Osteoblast (primary cell): ENCODE data around the gene CACNA1H. TPM values are rescaled to one million over a fixed set of nuclear protein-coding genes. Genes with fewer than 3 reads are reported as not detected.

Experiments
- DNase-seq: peaks from one replicate; pipeline ENCODE4 v3.0.0; 2011; ENCODE audit warnings: low spot score, mixed read lengths; ENCODE audit not compliant: insufficient read length; ENCODE audit errors: missing footprints
- H2AFZ ChIP-seq: 2 replicates; pipeline ENCODE4 v1.6.0; 2011; ENCODE audit warnings: mild to moderate bottlenecking, low read length
- H3K27ac ChIP-seq: 2 replicates; pipeline ENCODE4 v1.5.1; 2011; ENCODE audit warnings: mild to moderate bottlenecking, low read depth, low read length, moderate library complexity
- H3K27me3 ChIP-seq: 2 replicates; pipeline ENCODE4 v1.6.0; 2012; ENCODE audit warnings: mild to moderate bottlenecking, control low read depth, inconsistent platforms, low read length, moderate library complexity; ENCODE audit not compliant: insufficient read depth
- H3K36me3 ChIP-seq: 2 replicates; pipeline ENCODE4 v1.5.1; 2011; ENCODE audit warnings: mild to moderate bottlenecking, low read length, control low read depth, moderate library complexity; ENCODE audit not compliant: insufficient read depth
- H3K4me1 ChIP-seq: 2 replicates; pipeline ENCODE4 v1.5.1; 2011; ENCODE audit warnings: mild to moderate bottlenecking, low read length, control low read depth, moderate library complexity; ENCODE audit not compliant: insufficient read depth
- H3K4me2 ChIP-seq: 2 replicates; pipeline ENCODE4 v1.6.0; 2011; ENCODE audit warnings: mild to moderate bottlenecking, low read length; ENCODE audit not compliant: insufficient read depth
- H3K4me3 ChIP-seq: fragments of 200-600 bp; sonication (generic); 3 replicates; pipeline ENCODE4 v1.5.1; 2012; ENCODE audit warnings: mild to moderate bottlenecking, low read length, inconsistent platforms; ENCODE audit not compliant: insufficient read depth
- H3K79me2 ChIP-seq: 2 replicates; pipeline ENCODE4 v1.6.0; 2012; ENCODE audit warnings: mild to moderate bottlenecking, low read length, control low read depth, inconsistent platforms; ENCODE audit not compliant: insufficient read depth
- H3K9me3 ChIP-seq: 2 replicates; pipeline ENCODE4 v1.5.1; 2011; ENCODE audit warnings: low read depth, low read length, control low read depth
- H4K20me1 ChIP-seq: 2 replicates; pipeline ENCODE4 v1.6.0; 2012; ENCODE audit warnings: mild to moderate bottlenecking, low read length, control low read depth; ENCODE audit not compliant: insufficient read depth
- CTCF ChIP-seq: IDR thresholded peaks from 2 replicates; pipeline ENCODE4 v1.5.1; 2011; ENCODE audit warnings: mild to moderate bottlenecking, low read depth, low read length, moderate library complexity; ENCODE audit errors: extremely low read depth
- total RNA-seq: library from RNA; depleted of rRNA; stranded (reverse); fragments of >200 nt; gene quantifications from 2 replicates; pipeline ENCODE4 v1.2.3, GENCODE V29; 2012

CACNA1H gene
- total RNA-seq, 1 donor: under 0.01 TPM

DNA sequence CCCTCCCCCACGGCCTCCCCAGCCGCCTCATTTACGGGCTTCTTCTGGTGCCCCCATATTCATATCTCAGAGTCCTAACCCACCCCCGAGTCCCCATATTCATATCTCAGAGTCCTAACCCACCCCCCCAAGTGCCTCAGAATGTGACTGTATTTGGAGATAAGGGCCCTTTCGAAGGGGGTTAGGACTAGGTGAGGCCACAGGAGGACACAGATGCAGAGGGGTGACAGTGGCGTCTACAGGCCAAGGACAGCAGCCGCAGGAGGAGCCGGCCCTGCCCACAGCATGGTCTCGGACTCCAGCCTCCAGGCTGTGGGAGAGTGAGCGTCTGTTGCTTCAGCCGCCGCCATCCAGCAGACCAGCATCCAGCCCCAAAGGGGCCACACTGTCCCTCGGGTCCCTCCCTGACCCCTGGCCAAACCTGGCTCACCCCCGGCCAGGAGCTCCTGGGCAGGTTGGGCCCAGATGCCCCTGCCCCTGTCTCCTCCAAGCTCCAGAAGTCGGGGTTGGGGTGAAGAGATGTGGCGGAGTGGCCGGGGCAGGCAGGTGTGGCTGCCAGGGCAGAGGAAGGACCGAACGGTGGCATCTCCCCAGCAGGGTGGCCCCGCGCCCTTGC is 25.5 kb downstream of the CACNA1H start:
- no peak overlapping the region for H3K4me2 ChIP-seq
- H3K4me1 ChIP-seq: peaks cover 16% of the 10 kb centered on the region
- no peaks in the 10 kb centered on the region for H3K27me3 ChIP-seq
- H2AFZ ChIP-seq: no peak overlapping the region
- no peak overlapping the region for H3K4me3 ChIP-seq
- no peaks in the 10 kb centered on the region for H4K20me1 ChIP-seq
- DNase-seq: no peak
- H3K27ac ChIP-seq: no peak overlapping the region
- no peaks in the 10 kb centered on the region for H3K36me3 ChIP-seq
- H3K9me3 ChIP-seq: no peaks in the 10 kb centered on the region
- no peak for TF ChIP-seq CTCF
- H3K79me2 ChIP-seq: no peaks in the 10 kb centered on the region

GRCh38 chr16:1180549-1181403 is 27.9 kb downstream of the CACNA1H start:
- TF ChIP-seq CTCF: no peak
- no peaks in the 10 kb centered on the region for H3K79me2 ChIP-seq
- peaks cover 16% of the 10 kb centered on the region for H3K4me1 ChIP-seq
- no peak overlapping the region for H2AFZ ChIP-seq
- H3K27me3 ChIP-seq: no peaks in the 10 kb centered on the region
- no peaks in the 10 kb centered on the region for H3K9me3 ChIP-seq
- no peak overlapping the region for H3K4me3 ChIP-seq
- no peak overlapping the region for H3K4me2 ChIP-seq
- DNase-seq: no peak
- no peak overlapping the region for H3K27ac ChIP-seq
- H4K20me1 ChIP-seq: no peaks in the 10 kb centered on the region
- no peaks in the 10 kb centered on the region for H3K36me3 ChIP-seq

GRCh38 chr16:1181404-1182315 is 28.8 kb downstream of the CACNA1H start:
- H3K79me2 ChIP-seq: no peaks in the 10 kb centered on the region
- no peak for DNase-seq
- no peaks in the 10 kb centered on the region for H3K27me3 ChIP-seq
- no peak overlapping the region for H3K27ac ChIP-seq
- H3K4me2 ChIP-seq: peak overlapping the region; percentile 61
- no peaks in the 10 kb centered on the region for H3K9me3 ChIP-seq
- no peak for TF ChIP-seq CTCF
- H3K4me1 ChIP-seq: peaks cover 16% of the 10 kb centered on the region
- no peaks in the 10 kb centered on the region for H4K20me1 ChIP-seq
- no peaks in the 10 kb centered on the region for H3K36me3 ChIP-seq
- peak overlapping the region; percentile 51 for H3K4me3 ChIP-seq
- H2AFZ ChIP-seq: no peak overlapping the region

DNA sequence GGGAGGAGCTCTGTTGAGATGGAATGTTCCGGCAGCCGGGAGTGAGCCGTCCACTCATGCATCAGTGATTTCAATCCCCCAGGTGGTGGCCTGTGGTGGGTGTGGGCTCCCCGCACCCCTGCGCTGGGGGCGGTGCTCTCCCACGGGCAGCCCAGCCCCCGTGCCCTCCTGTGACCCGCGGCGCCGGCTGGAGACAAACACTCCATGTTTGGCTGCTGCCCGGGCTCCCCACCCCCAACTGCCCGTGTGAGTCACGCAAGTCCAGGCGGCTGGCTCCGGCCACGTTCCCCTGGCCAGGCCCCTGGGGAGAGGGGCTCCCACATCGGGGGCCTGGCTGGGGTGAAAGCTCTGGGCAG is 29.4 kb downstream of the CACNA1H start:
- no peak overlapping the region for H2AFZ ChIP-seq
- H3K27me3 ChIP-seq: no peaks in the 10 kb centered on the region
- no peaks in the 10 kb centered on the region for H3K9me3 ChIP-seq
- no peak for TF ChIP-seq CTCF
- H3K4me3 ChIP-seq: peak overlapping the region; percentile 51
- no peaks in the 10 kb centered on the region for H4K20me1 ChIP-seq
- peak; percentile 99 for DNase-seq
- no peak overlapping the region for H3K27ac ChIP-seq
- H3K4me1 ChIP-seq: peaks cover 16% of the 10 kb centered on the region
- peak overlapping the region; percentile 61 for H3K4me2 ChIP-seq
- H3K79me2 ChIP-seq: no peaks in the 10 kb centered on the region
- H3K36me3 ChIP-seq: no peaks in the 10 kb centered on the region
